Large intestine (tissue), 3 donors: ENCODE results near the gene ATG5. TPM values are rescaled to one million over a fixed set of nuclear protein-coding genes. Genes with fewer than 3 reads are reported as not detected.
A peak's percentile ranks its signal among the peaks of the same experiment; 100 is the strongest.

Source experiments
- DNase-seq, 2 donors: peaks; one replicate each; pipeline versions ENCODE4 v3.0.0 to v3.0.0-alpha.2; 2013
- H3K27ac ChIP-seq: one replicate; pipeline ENCODE4 v1.5.1; 2013; ENCODE audit warnings: low read length
- H3K27me3 ChIP-seq: 2 replicates; pipeline ENCODE4 v1.6.1; 2013; ENCODE audit warnings: low read length; ENCODE audit not compliant: control insufficient read depth, insufficient read depth
- H3K36me3 ChIP-seq: 2 replicates; pipeline ENCODE4 v1.6.1; 2013; ENCODE audit warnings: low read length; ENCODE audit not compliant: control insufficient read depth, insufficient read depth
- H3K4me1 ChIP-seq: one replicate; pipeline ENCODE4 v1.6.1; 2013; ENCODE audit warnings: low read length; ENCODE audit not compliant: control insufficient read depth, insufficient read depth
- H3K4me3 ChIP-seq: one replicate; pipeline ENCODE4 v1.5.1; 2013; ENCODE audit warnings: low read length
- H3K9me3 ChIP-seq: one replicate; pipeline ENCODE4 v1.6.1; 2013; ENCODE audit warnings: mild to moderate bottlenecking, low read depth, low read length, moderate library complexity; ENCODE audit not compliant: control insufficient read depth
- WGBS: methylation state at CpG from one replicate; pipeline ENCODE4 v1.1.5; 2013; ENCODE audit warnings: low lambda C conversion rate; ENCODE audit not compliant: insufficient coverage; 5-methylcytosine and 5-hydroxymethylcytosine counted together
- polyA plus RNA-seq: library from polyadenylated mRNA; unstranded; fragments of 120-200 nt; gene quantifications from one replicate; pipeline ENCODE4 v1.2.1, GENCODE V29; 2013

ATG5 gene
- polyA plus RNA-seq, 1 donor = 33.0 TPM

DNA sequence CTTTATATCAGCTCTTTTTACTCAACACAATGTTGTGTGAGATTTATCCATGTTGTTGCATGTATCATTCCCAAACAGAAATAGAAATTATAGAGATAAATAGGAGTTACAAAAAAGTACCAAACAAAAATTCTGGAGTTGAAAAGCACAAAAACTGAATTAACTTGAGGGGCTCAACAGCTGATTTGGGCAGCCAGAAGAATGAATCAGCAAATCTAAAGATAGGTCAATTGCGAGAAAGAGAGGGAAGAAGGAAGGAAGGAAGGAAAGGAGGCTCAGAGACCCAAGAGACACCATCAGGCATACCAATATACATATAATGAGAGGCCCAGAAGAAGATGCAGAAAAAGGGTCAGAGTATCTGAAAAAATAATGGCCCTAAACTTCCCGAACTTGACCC lies 98.9 kb downstream of the ATG5 start:
- no peaks in the 10 kb centered on the region for H3K27me3 ChIP-seq
- 100% methylated on average over 2 of the region's 2 CpGs for WGBS
- H3K4me1 ChIP-seq = peaks cover 4% of the 10 kb centered on the region
- no peak overlapping the region for H3K4me3 ChIP-seq
- H3K36me3 ChIP-seq = no peaks in the 10 kb centered on the region
- no peak for DNase-seq
- H3K27ac ChIP-seq = no peak overlapping the region
- H3K9me3 ChIP-seq = no peaks in the 10 kb centered on the region

DNA sequence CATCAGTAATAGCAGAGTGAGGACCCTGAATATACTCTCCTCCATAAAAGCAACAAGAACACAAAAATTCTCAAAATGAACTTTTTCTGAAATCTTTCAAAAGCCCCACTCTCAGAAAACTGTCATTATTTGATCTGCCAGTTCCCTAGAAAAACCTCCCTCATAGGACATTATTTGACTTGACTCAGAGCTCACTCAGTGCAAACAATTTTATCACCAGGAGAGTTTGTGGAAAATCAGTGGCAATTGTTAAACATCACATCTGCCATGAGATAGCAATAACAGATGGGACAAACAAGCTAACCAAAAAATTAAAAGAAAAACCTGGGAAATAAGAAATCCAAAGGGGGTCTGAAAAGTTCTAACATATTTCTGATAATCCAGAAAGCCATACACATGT lies 100.0 kb downstream of the ATG5 start:
- Histone ChIP-seq H3K4me1 (peaks cover 4% of the 10 kb centered on the region), H3K27ac (no peak overlapping the region), H3K9me3 (no peaks in the 10 kb centered on the region), H3K27me3 (no peaks in the 10 kb centered on the region), H3K4me3 (no peak overlapping the region), H3K36me3 (no peaks in the 10 kb centered on the region)
- DNase-seq = no peak

DNA sequence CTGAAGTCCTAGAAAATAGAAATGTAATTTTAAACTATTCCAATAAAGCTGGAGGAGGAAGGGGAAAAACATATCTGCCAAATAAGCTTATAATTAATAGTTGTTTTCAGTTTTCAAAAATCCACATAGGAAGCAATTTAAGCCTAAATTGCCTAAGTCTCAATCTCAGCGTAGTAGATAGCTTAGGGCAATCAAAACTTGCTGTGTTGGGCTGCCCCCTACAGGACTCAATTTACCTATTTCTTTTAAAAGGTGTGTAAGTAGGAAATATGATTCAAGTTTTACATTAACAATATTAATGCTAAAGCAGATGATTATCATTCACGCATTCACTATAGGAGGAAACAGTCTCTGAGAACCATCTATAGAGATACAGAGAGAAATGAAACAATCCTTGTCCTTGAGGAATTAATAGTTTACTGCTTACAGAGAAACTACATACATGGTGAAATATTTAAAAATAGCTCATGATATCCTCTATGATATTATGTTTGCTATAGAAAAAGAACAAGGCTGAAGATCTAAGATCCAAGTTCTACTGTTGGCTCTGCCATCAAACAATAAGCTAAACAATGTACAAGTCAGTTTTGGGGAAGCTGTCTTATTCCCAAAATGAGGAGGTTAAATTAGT lies 102.1 kb downstream of the ATG5 start:
- Histone ChIP-seq H3K36me3 (no peaks in the 10 kb centered on the region), H3K9me3 (no peaks in the 10 kb centered on the region), H3K27me3 (no peaks in the 10 kb centered on the region), H3K27ac (no peak overlapping the region), H3K4me3 (no peak overlapping the region), H3K4me1 (peaks cover 4% of the 10 kb centered on the region)
- no CpG with 5 or more reads among the region's 2 CpGs for WGBS
- DNase-seq = peak; percentile 49 to 65

DNA sequence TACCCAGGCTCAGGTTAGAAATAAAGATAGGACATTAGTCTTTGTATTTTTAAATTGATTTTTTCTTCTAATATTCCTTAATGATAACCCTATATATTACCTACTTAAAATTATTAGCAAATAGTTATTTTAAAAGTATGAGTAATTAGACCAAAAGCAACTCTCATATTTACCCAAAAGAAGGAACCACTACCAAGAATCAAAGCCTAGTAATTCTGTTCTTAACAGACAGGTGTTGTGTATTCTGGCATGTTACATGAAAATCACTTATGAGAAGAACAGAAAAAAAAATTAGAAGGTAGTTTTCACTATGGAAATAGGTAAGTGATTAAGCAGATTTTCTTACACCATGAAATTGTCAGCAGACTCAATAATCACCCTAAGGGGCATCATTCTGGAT lies 105.1 kb downstream of the ATG5 start:
- no peaks in the 10 kb centered on the region for H3K27me3 ChIP-seq
- no peak overlapping the region for H3K4me3 ChIP-seq
- H3K27ac ChIP-seq = no peak overlapping the region
- H3K4me1 ChIP-seq = no peaks in the 10 kb centered on the region
- no peak for DNase-seq
- no peaks in the 10 kb centered on the region for H3K36me3 ChIP-seq
- no peaks in the 10 kb centered on the region for H3K9me3 ChIP-seq

DNA sequence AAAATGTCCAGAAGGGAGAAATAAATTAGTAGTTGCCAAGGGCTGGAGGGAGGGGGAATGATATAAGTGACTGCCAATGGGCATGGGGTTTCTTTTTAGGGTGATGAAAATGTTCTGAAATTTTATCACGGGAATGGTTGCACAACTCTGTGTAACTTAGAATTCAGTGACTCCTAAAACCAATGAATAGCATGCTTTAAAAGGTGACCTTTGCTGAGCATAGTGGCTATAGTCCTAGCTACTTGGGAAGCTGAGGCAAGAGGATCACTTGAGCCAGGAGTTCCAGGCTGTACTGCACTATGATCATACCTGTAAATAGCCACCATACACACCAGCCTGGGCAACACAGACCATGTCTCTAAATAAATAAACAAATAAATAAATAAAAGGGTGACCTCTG lies 109.0 kb downstream of the ATG5 start:
- H3K4me1 ChIP-seq = no peaks in the 10 kb centered on the region
- no peaks in the 10 kb centered on the region for H3K27me3 ChIP-seq
- no CpG with 5 or more reads among the region's 1 CpG for WGBS
- H3K4me3 ChIP-seq = no peak overlapping the region
- H3K36me3 ChIP-seq = no peaks in the 10 kb centered on the region
- no peaks in the 10 kb centered on the region for H3K9me3 ChIP-seq
- DNase-seq = no peak
- no peak overlapping the region for H3K27ac ChIP-seq

DNA sequence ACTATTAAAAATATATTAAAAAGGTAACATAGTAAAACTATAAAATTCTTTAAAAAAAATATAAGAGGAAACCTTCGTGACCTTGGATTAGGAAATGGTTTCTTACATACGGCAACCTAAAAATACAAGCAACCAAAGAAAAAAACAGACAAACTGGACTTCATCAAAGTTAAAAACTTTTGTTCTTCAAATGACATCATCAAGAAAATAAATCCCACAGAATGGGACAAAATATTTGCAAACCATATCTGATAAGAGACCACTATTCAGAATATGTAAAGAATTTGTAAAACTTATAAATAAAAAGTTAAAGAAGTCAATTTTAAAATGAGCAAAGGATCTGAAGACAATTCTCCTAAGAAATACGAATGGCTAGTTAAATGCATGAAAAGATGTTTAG lies 110.0 kb downstream of the ATG5 start:
- Histone ChIP-seq H3K27ac (no peak overlapping the region), H3K27me3 (no peaks in the 10 kb centered on the region), H3K4me3 (no peak overlapping the region), H3K4me1 (no peaks in the 10 kb centered on the region), H3K36me3 (no peaks in the 10 kb centered on the region), H3K9me3 (no peaks in the 10 kb centered on the region)
- WGBS = 90% methylated on average over 2 of the region's 3 CpGs
- no peak for DNase-seq

DNA sequence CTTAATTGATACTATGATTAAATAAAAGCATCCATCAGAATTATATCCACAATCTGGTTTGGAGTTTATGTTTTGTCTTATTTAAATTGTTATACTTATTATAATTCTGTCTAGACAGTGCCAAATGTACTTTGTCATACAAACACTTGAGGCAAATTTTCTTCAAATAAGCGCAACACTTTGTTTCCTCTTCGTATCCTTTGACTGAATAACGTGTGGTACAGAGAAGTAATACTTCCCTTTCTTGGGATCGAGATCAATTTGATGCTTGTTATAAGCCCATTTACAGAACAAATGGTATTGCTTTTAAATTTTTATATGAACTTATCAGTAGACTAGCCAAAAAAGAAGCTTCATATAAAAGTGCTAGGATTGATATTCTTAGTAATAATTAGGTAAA lies 111.0 kb downstream of the ATG5 start:
- no peaks in the 10 kb centered on the region for H3K4me1 ChIP-seq
- no peaks in the 10 kb centered on the region for H3K27me3 ChIP-seq
- no peaks in the 10 kb centered on the region for H3K9me3 ChIP-seq
- no peak overlapping the region for H3K27ac ChIP-seq
- H3K36me3 ChIP-seq = no peaks in the 10 kb centered on the region
- DNase-seq = no peak
- WGBS = 92% methylated on average over 2 of the region's 4 CpGs
- H3K4me3 ChIP-seq = no peak overlapping the region

DNA sequence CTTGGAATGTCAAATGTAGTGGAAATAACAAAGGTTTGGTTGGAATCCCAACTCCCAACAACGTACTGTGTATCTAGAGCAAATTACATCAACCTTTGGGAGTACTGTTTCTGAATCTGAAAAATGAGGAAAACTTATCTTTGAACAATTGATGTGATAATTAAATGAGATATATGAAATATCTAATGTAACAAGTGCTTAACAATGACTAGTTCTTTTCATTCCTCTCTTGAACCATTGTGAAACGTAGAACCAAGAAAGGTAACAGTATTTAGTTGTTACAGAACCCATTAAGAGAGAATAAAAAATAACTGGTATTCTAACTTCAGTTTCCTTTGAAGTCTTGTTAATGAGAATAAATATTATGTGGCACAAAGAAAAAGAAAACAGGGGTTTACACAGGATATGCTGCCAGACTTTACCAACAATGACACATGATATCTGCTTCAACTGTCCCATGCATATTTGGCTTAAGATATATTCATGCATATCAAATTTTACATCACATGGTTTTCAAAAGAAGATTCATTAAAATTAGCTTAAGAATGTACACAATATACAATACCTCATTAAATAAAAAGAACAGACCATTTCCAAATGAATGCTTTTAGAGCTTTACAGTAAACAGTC lies 111.8 kb downstream of the ATG5 start:
- no peak overlapping the region for H3K4me3 ChIP-seq
- H3K9me3 ChIP-seq = no peaks in the 10 kb centered on the region
- 100% methylated on average over 1 of the region's 2 CpGs for WGBS
- no peaks in the 10 kb centered on the region for H3K27me3 ChIP-seq
- H3K36me3 ChIP-seq = no peaks in the 10 kb centered on the region
- H3K27ac ChIP-seq = no peak overlapping the region
- no peaks in the 10 kb centered on the region for H3K4me1 ChIP-seq
- DNase-seq = no peak

DNA sequence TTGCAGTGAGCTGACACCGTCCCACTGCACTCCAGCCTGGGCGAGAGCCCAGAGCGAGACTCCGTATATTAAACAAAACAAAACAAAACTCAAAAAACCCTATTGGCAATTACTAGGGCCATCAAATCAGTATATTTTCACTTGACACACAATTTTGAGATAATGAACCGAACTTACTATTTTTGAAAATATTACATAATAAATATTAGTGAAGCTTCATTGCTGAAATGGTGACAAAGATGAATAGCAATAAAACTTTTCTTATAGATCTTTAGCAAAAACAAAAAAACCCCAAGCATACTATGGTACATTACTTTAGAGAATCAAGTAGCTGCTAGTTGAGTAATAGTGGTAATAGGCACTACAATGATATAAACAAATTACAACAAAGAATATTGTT lies 113.0 kb downstream of the ATG5 start:
- no peak overlapping the region for H3K4me3 ChIP-seq
- no peaks in the 10 kb centered on the region for H3K4me1 ChIP-seq
- no peaks in the 10 kb centered on the region for H3K9me3 ChIP-seq
- H3K27ac ChIP-seq = no peak overlapping the region
- no peak for DNase-seq
- WGBS = 100% methylated on average over 1 of the region's 5 CpGs
- H3K27me3 ChIP-seq = no peaks in the 10 kb centered on the region
- no peaks in the 10 kb centered on the region for H3K36me3 ChIP-seq

DNA sequence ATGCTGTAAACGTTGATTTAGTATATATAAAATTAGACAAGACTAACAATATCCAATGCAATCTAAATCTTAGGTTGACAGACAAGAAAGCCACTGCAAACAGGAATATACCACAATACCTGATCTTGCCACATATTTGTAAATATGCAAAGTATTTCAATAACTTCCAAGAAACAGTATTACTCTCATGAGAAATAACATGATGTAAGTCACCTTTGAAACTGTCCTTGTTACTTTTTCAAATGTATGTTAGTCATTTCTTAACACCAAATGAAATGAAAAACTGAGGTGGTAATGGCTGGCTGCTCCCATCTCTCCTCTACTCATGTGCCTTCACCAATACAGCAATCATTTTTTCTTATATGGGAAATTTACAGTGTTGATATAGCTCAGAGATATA lies 118.7 kb downstream of the ATG5 start:
- Histone ChIP-seq H3K27me3 (no peaks in the 10 kb centered on the region), H3K4me3 (no peak overlapping the region), H3K4me1 (no peaks in the 10 kb centered on the region), H3K9me3 (no peaks in the 10 kb centered on the region), H3K27ac (no peak overlapping the region), H3K36me3 (peaks cover under 1% of the 10 kb centered on the region)
- DNase-seq = no peak
- WGBS = no CpG with 5 or more reads among the region's 1 CpG

DNA sequence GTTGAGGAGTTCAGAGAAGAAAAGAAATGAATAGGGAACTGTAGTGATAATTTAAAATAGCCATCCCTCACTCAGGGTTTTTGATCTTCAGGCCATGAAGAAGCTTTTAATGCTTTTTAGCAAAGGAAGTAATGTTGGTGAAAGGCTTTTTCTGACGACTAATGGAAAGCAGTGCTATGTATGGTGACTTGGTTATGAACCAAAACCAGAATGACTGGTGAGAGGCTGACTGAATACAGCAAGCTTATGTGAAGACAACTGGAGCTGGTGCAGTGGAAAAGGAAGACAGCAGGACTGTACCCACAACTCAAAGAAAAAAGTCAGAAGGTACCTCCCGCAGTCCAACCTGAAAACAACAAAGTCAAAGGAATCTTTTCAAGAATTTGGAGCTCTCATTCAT lies 120.6 kb downstream of the ATG5 start:
- Histone ChIP-seq H3K27me3 (no peaks in the 10 kb centered on the region), H3K4me1 (no peaks in the 10 kb centered on the region), H3K4me3 (no peak overlapping the region), H3K9me3 (no peaks in the 10 kb centered on the region), H3K36me3 (peaks cover 6% of the 10 kb centered on the region), H3K27ac (no peak overlapping the region)
- 88% methylated on average over 1 of the region's 2 CpGs for WGBS
- no peak for DNase-seq
